ENCODE measurements around the gene E2F6. TPM values are rescaled to one million over a fixed set of nuclear protein-coding genes. Genes with fewer than 3 reads are reported as not detected.

The E2F6 gene
- total RNA-seq, 1 experiment from 2014 or later, result 35.5 TPM

GRCh38 chr2:11467749-11468148, 1.8 kb upstream of the E2F6 start:
- Histone ChIP-seq H3K4me1 (ENCODE audit: insufficient read depth, low read length, poor library complexity, severe bottlenecking) (peaks cover 3% of the 10 kb centered on the region), H3K9me3 (ENCODE audit: low read depth, low read length, poor library complexity, severe bottlenecking) (no peaks in the 10 kb centered on the region), H3K27ac (ENCODE audit: low read depth, low read length, poor library complexity, severe bottlenecking) (no peak overlapping the region), H3K36me3 (ENCODE audit: insufficient read depth, low read length, poor library complexity, severe bottlenecking) (peaks cover 17% of the 10 kb centered on the region), H3K4me3 (ENCODE audit: low read depth, low read length, poor library complexity, severe bottlenecking) (no peak overlapping the region), H3K27me3 (replicated peaks; ENCODE audit: insufficient read depth, low read depth, low read length, poor library complexity) (no peaks in the 10 kb centered on the region)
- intact Hi-C loops (cut with micrococcal nuclease; ENCODE audit: unreplicated experiment), result no loop called here
- ChIA-PET CTCF (no interaction called here), POLR2A (ENCODE audit: low non-redundant PET) (no interaction called here)
- TF ChIP-seq CTCF (conservative IDR thresholded peaks at IDR 0.05; ENCODE audit: low read depth, low read length) (no peak), EZH2 (IDR thresholded peaks at IDR 0.05; ENCODE audit: borderline replicate concordance, low read depth, low read length, poor library complexity, severe bottlenecking) (no peak)
- DNase-seq (ENCODE audit: low spot score), result no peak
- no TSS peak for BruUV-seq (replicated peaks)

DNA sequence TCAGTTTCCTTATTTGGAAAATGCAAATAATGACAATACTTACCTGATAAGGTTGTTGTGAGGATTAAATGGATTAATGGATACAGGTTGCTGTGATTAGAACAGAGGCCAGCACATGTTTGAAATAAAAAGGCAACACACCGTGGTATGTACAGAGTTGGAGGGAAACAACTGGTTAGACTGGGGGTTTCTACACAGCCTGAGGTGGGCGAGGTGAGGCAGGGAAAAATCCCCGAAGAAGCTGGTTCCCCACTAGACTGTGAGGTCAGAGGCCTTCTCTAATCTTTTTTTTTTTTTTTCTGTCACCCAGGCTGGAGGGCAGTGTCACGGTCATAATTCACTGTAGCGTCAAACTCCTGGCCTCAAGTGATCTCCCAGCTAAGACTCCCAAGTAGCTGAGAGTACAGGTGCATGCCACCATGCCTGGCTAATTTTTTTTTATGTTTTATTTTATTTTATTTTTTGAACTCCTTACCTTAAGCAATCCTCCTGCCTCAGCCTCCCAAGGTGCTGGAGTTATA, 1.2 kb upstream of the E2F6 start:
- Histone ChIP-seq H3K9me3 (ENCODE audit: low read depth, low read length, poor library complexity, severe bottlenecking) (no peaks in the 10 kb centered on the region), H3K27me3 (replicated peaks; ENCODE audit: insufficient read depth, low read depth, low read length, poor library complexity) (no peaks in the 10 kb centered on the region), H3K27ac (ENCODE audit: low read depth, low read length, poor library complexity, severe bottlenecking) (no peak overlapping the region), H3K4me1 (ENCODE audit: insufficient read depth, low read length, poor library complexity, severe bottlenecking) (peaks cover 3% of the 10 kb centered on the region), H3K36me3 (ENCODE audit: insufficient read depth, low read length, poor library complexity, severe bottlenecking) (peaks cover 22% of the 10 kb centered on the region), H3K4me3 (ENCODE audit: low read depth, low read length, poor library complexity, severe bottlenecking) (peak overlapping the region; percentile 60)
- ChIA-PET POLR2A (ENCODE audit: low non-redundant PET) (no interaction called here), CTCF (no interaction called here)
- no peak for DNase-seq (ENCODE audit: low spot score)
- BruUV-seq (replicated peaks), result no TSS peak
- TF ChIP-seq EZH2 (IDR thresholded peaks at IDR 0.05; ENCODE audit: borderline replicate concordance, low read depth, low read length, poor library complexity, severe bottlenecking) (no peak), CTCF (conservative IDR thresholded peaks at IDR 0.05; ENCODE audit: low read depth, low read length) (no peak)
- intact Hi-C loops (cut with micrococcal nuclease; ENCODE audit: unreplicated experiment), result no loop called here

DNA sequence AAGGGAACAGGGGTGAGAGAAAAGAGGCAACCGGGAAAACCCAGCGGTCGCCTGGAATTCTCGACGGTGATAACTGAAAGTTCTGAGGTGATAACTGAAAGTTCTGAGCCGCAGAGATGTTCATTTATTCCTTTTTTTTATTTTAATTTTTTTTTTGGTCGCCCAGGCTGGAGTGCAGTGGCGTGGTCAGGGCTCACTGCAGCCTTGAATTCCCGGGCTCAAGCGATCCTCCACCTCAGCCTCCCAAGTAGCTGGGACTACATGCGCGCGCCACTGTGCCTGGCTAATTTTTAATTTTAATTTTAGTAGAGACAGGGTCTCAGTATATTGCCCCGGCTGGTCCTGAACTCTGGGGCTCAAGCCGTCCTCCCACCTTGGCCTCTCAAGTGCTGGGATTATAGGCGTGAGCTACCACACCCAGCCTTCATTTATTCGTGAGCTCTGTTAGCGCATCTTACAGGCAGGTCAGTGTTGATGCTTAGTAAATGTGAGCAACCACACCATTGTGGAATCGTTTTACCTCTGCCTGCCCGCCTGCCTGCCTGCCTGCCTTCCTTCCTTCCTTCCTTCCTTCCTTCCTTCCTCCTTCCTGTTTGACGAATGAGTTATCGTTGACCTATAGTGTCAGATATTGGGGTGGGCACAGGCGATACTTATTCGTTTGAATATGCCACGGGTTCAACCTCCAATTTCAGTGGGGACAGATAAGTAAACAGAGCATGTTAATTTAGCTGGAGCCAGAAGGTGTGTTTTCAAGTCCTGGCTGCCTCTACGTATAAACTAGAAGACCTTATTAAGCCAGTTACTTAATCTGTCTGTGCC, 557 bp upstream of the E2F6 start:
- BruUV-seq (replicated peaks), result TSS peak; percentile 73
- H3K4me1 ChIP-seq (ENCODE audit: insufficient read depth, low read length, poor library complexity, severe bottlenecking), result peaks cover 3% of the 10 kb centered on the region

More for the DNA sequence above, 557 bp upstream of the E2F6 start:
- Histone ChIP-seq H3K27me3 (replicated peaks; ENCODE audit: insufficient read depth, low read depth, low read length, poor library complexity) (no peaks in the 10 kb centered on the region), H3K9me3 (ENCODE audit: low read depth, low read length, poor library complexity, severe bottlenecking) (no peaks in the 10 kb centered on the region), H3K4me3 (ENCODE audit: low read depth, low read length, poor library complexity, severe bottlenecking) (peak overlapping the region; percentile 60), H3K27ac (ENCODE audit: low read depth, low read length, poor library complexity, severe bottlenecking) (peak overlapping the region; percentile 90), H3K36me3 (ENCODE audit: insufficient read depth, low read length, poor library complexity, severe bottlenecking) (peaks cover 23% of the 10 kb centered on the region)
- POLR2A ChIA-PET (ENCODE audit: low non-redundant PET), result no interaction called here
- no peak for DNase-seq (ENCODE audit: low spot score)
- CTCF ChIA-PET, result interaction anchor here (0.6 kb wide), 1 partner anchor 12 kb away, joined by 3 read pairs; no protein-coding TSS in a partner anchor
- TF ChIP-seq EZH2 (IDR thresholded peaks at IDR 0.05; ENCODE audit: borderline replicate concordance, low read depth, low read length, poor library complexity, severe bottlenecking) (no peak), CTCF (conservative IDR thresholded peaks at IDR 0.05; ENCODE audit: low read depth, low read length) (no peak)
- intact Hi-C loops (cut with micrococcal nuclease; ENCODE audit: unreplicated experiment), result no loop called here

Measured in A673 (cell line).